Heart left ventricle (tissue), 13 donors: Measurements from ENCODE around the gene ZFYVE21.

ENCODE experiments used
- CTCF ChIP-seq, 12 donors: fragments of 200-600 bp; sonication (generic) in 4 of 12; IDR thresholded peaks; one replicate each; pipeline versions ENCODE4 v1.5.0 to v1.8.0; 2018 to 2022; ENCODE audit warnings: antibody characterized with exemption in 12 of 12, mild to moderate bottlenecking in 5 of 12
- POLR2A ChIP-seq, 2 donors: fragments of 450-650 bp; IDR thresholded peaks; one replicate each; pipeline ENCODE4 v1.6.1; 2017; ENCODE audit warnings: antibody characterized with exemption in 2 of 2, mild to moderate bottlenecking in 2 of 2, moderate library complexity in 2 of 2
- donor health status: ischemic (EF 13 %, LVEDD 7.1; RV severe dilation, severe dysfunction).
- donor health status: DM: no; HTN: yes; CAD: no.
- donor health status: DM: no; HTN: no; CAD: no.
- donor health status: ischemic (EF 25% LVEDD 6.9; RV normal size, moderate dysfunction).
- donor health status: ischemic (EF 25% LVEDD 5.7; RV mildly dilated, moderate dysfunction).
- donor health status: ischemic (EF 35%, LVEDD 5.7; RV mildly dilated, moderate dysfunction).
- donor health status: nonischemic (EF 11% LVEDD 7.7; RV severe dilation, severe dysfunction).
- donor health status: DM: yes; HTN: yes; CAD: no.
- donor health status: PGD.
- donor health status: ischemic (EF 29% LVEDD 5.4; RV normal size, mild dysfunction).
- donor health status: nonischemic (EF 23%, LVEDD 6.1; RV moderate dilation, normal function).

GRCh38 chr14:103721334-103722120, 5.9 kb downstream of the ZFYVE21 start:
- no peak for TF ChIP-seq CTCF (IDR thresholded peaks at IDR 0.05)
- no peak for TF ChIP-seq POLR2A (IDR thresholded peaks at IDR 0.05)
